Sigmoid colon (tissue), 7 donors: ENCODE results near the gene SLC1A2. TPM values are rescaled to one million over a fixed set of nuclear protein-coding genes. Genes with fewer than 3 reads are reported as not detected.

Source experiments
- DNase-seq: peaks from one replicate; pipeline ENCODE4 v3.0.0-alpha.2; 2019
- H3K27ac ChIP-seq, 4 donors: fragments of 200-600 bp; sonication (generic); one replicate each; pipeline ENCODE4 v1.5.1; 2016 to 2019; ENCODE audit warnings: mild to moderate bottlenecking in 1 of 4
- H3K27me3 ChIP-seq, 3 donors: fragments of 200-600 bp; sonication (generic); one replicate each; pipeline ENCODE4 v1.5.1; 2019; ENCODE audit warnings: mild to moderate bottlenecking in 1 of 3
- H3K36me3 ChIP-seq, 4 donors: fragments of 200-600 bp; sonication (generic); one replicate each; pipeline ENCODE4 v1.5.1; 2016 to 2019
- H3K4me1 ChIP-seq, 4 donors: fragments of 200-600 bp; sonication (generic); one replicate each; pipeline ENCODE4 v1.5.1; 2017 to 2019
- H3K4me3 ChIP-seq, 4 donors: fragments of 200-600 bp; sonication (generic); one replicate each; pipeline ENCODE4 v1.5.1; 2017 to 2019; ENCODE audit warnings: mild to moderate bottlenecking in 2 of 4, moderate library complexity in 1 of 4
- H3K9me3 ChIP-seq, 4 donors: fragments of 200-600 bp in 3 of 4; sonication (generic) in 3 of 4; one replicate each; pipeline versions ENCODE4 v1.5.1 to v1.6.1; 2013 to 2019
- CTCF ChIP-seq, 4 experiments: fragments of 450-650 bp in 3 of 4; fragments of 200-600 bp in 1 of 4; IDR thresholded peaks; one replicate each; pipeline ENCODE4 v1.5.1; 2016 to 2019; ENCODE audit warnings: antibody characterized with exemption in 4 of 4, mild to moderate bottlenecking in 3 of 4, moderate library complexity in 2 of 4
- EP300 ChIP-seq, 4 donors: sonication (generic); formaldehyde crosslinking; IDR thresholded peaks; one replicate each; pipeline ENCODE4 v1.6.1; 2017; ENCODE audit warnings: antibody characterized with exemption in 4 of 4
- POLR2A ChIP-seq, 2 donors: fragments of 450-650 bp; IDR thresholded peaks; one replicate each; pipeline ENCODE4 v1.6.1; 2016; ENCODE audit warnings: antibody characterized with exemption in 2 of 2, mild to moderate bottlenecking in 2 of 2, moderate library complexity in 2 of 2
- POLR2AphosphoS5 ChIP-seq, 4 donors: sonication (generic); formaldehyde crosslinking; IDR thresholded peaks; one replicate each; pipeline ENCODE4 v1.6.1; 2017; ENCODE audit warnings: antibody characterized with exemption in 4 of 4
- WGBS, 2 donors: extraction: QIAGEN DNeasy Blood & Tissue Kit; methylation state at CpG; one replicate each; pipeline ENCODE4 v1.1.7; 2013; 5-methylcytosine and 5-hydroxymethylcytosine counted together
- intact Hi-C: fragments of 100-400 bp; cut with DNase I; formaldehyde crosslinking; loops from one replicate; pipeline ENCODE4 v1.15.1; 2023
- polyA plus RNA-seq, 3 donors: library from polyadenylated mRNA; stranded (reverse); fragments of 200-250 nt; gene quantifications; one replicate each; pipeline ENCODE4 v1.2.3, GENCODE V29; 2013
- total RNA-seq, 4 donors: library from RNA; depleted of rRNA; stranded (reverse); fragments of >200 nt; gene quantifications; one replicate each; pipeline ENCODE4 v1.1.0, GENCODE V29; 2016
- donor health status: healthy with polysubstance abuse.
- donor health status: Bipolar disorder and iron deficiency.
- donor health status: healthy.

Gene SLC1A2
- total and polyA plus RNA-seq, 7 donors = 0.14 to 2.2 (median 0.48) TPM; not detected in 1

- Histone ChIP-seq H3K4me1 (peaks cover 0 to 34% (median 20%) of the 10 kb centered on the region in 4 donors), H3K27ac (peak overlapping the region in 3 of 4 donors; percentile 60 to 69 (median 61)), H3K27me3 (no peaks in the 10 kb centered on the region), H3K36me3 (no peaks in the 10 kb centered on the region), H3K9me3 (no peaks in the 10 kb centered on the region), H3K4me3 (no peak overlapping the region)
- no peak for DNase-seq
- intact Hi-C loops = no loop called here
- TF ChIP-seq POLR2AphosphoS5 (IDR thresholded peaks at IDR 0.05) (no peak), POLR2A (IDR thresholded peaks at IDR 0.05) (no peak), EP300 (IDR thresholded peaks at IDR 0.05) (no peak), CTCF (IDR thresholded peaks at IDR 0.05) (no peak)
- WGBS, 2 donors = 85 to 87% methylated on average over 1 of the region's 1 CpG
Observed at GRCh38 chr11:35261197-35261596, 158.2 kb downstream of the SLC1A2 start.

GRCh38 chr11:35260342-35260985 lies 158.9 kb downstream of the SLC1A2 start:
- no peak for TF ChIP-seq EP300 (IDR thresholded peaks at IDR 0.05)
- no peak for TF ChIP-seq CTCF (IDR thresholded peaks at IDR 0.05)
- peak in 1 of 4 donors; percentile 7 for TF ChIP-seq POLR2AphosphoS5 (IDR thresholded peaks at IDR 0.05)
- no peak for TF ChIP-seq POLR2A (IDR thresholded peaks at IDR 0.05)
- WGBS, 2 donors = 57 to 70% methylated on average over 10 of the region's 10 CpGs
- no peaks in the 10 kb centered on the region for H3K36me3 ChIP-seq
- no peaks in the 10 kb centered on the region for H3K27me3 ChIP-seq
- DNase-seq = no peak
- H3K4me1 ChIP-seq = peaks cover 0 to 34% (median 21%) of the 10 kb centered on the region in 4 donors
- H3K4me3 ChIP-seq = no peak overlapping the region
- H3K27ac ChIP-seq = peak overlapping the region; percentile 46 to 69 (median 60)
- intact Hi-C loops = no loop called here
- no peaks in the 10 kb centered on the region for H3K9me3 ChIP-seq

- TF ChIP-seq EP300 (IDR thresholded peaks at IDR 0.05) = no peak
- peak in 2 of 4 donors; percentile 47 to 58 for TF ChIP-seq POLR2AphosphoS5 (IDR thresholded peaks at IDR 0.05)
- no peak for TF ChIP-seq POLR2A (IDR thresholded peaks at IDR 0.05)
- Histone ChIP-seq H3K9me3 (no peaks in the 10 kb centered on the region), H3K27ac (peak overlapping the region in 3 of 4 donors; percentile 60 to 69 (median 61)), H3K27me3 (no peaks in the 10 kb centered on the region), H3K4me1 (peaks cover 0 to 34% (median 21%) of the 10 kb centered on the region in 4 donors), H3K4me3 (no peak overlapping the region), H3K36me3 (no peaks in the 10 kb centered on the region)
- intact Hi-C loops = no loop called here
- WGBS, 2 donors = 58 to 76% methylated on average over 2 of the region's 2 CpGs
- no peak for DNase-seq
Observed at GRCh38 chr11:35259529-35259928, 159.8 kb downstream of the SLC1A2 start.

- H3K27ac ChIP-seq = no peak overlapping the region
- H3K4me3 ChIP-seq = no peak overlapping the region
- H3K9me3 ChIP-seq = no peaks in the 10 kb centered on the region
- no peaks in the 10 kb centered on the region for H3K36me3 ChIP-seq
- DNase-seq = no peak
- TF ChIP-seq POLR2AphosphoS5 (IDR thresholded peaks at IDR 0.05) = no peak
- intact Hi-C loops = no loop called here
- H3K27me3 ChIP-seq = no peaks in the 10 kb centered on the region
- H3K4me1 ChIP-seq = peaks cover 0 to 53% (median 35%) of the 10 kb centered on the region in 4 donors
- 33 to 64% methylated on average over 2 of the region's 2 CpGs for WGBS, 2 donors
Observed at GRCh38 chr11:35257281-35257680, 162.1 kb downstream of the SLC1A2 start.

GRCh38 chr11:35256296-35256695 lies 163.1 kb downstream of the SLC1A2 start:
- Histone ChIP-seq H3K4me3 (no peak overlapping the region), H3K36me3 (no peaks in the 10 kb centered on the region), H3K9me3 (no peaks in the 10 kb centered on the region), H3K4me1 (peaks cover 0 to 53% (median 35%) of the 10 kb centered on the region in 4 donors), H3K27ac (peak overlapping the region in 1 of 4 donors; percentile 29), H3K27me3 (no peaks in the 10 kb centered on the region)
- intact Hi-C loops = no loop called here
- DNase-seq = no peak
- TF ChIP-seq POLR2A (IDR thresholded peaks at IDR 0.05) (no peak), EP300 (IDR thresholded peaks at IDR 0.05) (no peak), CTCF (IDR thresholded peaks at IDR 0.05) (no peak), POLR2AphosphoS5 (IDR thresholded peaks at IDR 0.05) (no peak)
